ENCODE results near the gene RGPD4. TPM values are rescaled to one million over a fixed set of nuclear protein-coding genes. Genes with fewer than 3 reads are reported as not detected.
"Not testable (repeated sequence)": the region's sequence is repeated elsewhere in the genome, so short reads cannot be mapped to it uniquely, and the experiment has no call there.

RGPD4 gene
- total and polyA plus RNA-seq, 4 donors = 0.15 TPM; not detected in 3

DNA sequence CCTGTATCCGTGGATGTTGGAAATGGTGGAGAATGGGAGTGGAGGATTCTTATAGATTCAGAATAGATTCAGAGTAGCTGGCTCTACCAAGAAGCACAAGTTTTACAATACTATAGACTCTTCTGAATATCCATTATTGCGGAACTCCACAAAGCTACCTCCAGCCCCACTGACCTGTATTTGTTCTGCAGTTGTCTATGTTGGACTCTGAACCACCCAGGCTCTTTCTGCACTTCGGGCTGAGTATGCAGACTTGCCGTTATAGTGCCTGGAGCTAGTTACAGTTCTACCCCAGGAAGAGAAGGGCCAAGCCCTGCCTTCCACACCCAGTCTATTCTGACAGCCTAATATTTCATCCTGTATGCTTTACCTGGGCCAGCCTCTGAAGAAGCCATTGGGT, 4.4 kb upstream of the RGPD4 start:
- H3K9ac ChIP-seq (ENCODE audit: insufficient read depth in 1 of 2, low read length in 2 of 2) = no peak overlapping the region
- no peak for DNase-seq

DNA sequence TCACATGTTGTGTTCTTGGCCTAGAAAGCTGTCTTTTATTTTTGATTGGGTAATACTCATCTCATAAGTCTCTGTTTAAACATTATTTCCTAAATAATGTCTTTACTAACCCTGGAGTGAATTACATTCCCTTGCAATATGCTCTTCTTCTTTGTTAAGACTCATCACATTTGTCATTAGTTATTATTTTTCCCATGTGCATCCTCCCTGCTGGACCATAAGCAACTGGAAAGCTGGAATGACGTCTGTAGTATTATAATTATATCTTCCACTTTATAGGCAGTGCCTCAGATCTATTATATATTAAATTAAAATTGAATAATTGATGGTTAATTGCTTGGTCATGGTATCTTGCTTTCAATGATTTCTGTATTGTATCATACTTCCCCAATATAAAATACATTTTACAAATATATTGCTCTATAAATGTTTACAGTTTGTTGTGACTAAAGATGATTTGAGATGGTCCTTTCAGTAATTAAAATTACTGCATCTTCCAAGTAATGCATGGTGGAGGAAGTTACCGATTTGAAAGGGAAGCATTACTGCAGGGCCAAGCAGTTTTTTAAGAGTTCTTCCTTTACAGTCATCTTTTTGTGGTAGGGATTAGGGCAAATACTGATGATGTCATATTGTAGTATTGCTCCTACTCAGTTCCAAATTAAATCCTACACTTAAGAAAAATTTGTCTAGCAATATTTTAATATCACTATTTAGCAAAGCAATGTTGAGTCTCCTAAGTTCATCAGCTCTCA, 2.1 kb upstream of the RGPD4 start:
- Histone ChIP-seq H3K9me3 (ENCODE audit: control insufficient read depth in 4 of 4, insufficient read depth in 3 of 4, low read length in 3 of 4) (no peaks in the 10 kb centered on the region), H3K36me3 (ENCODE audit: control insufficient read depth in 4 of 4, insufficient read depth in 4 of 4, low read length in 4 of 4) (no peaks in the 10 kb centered on the region), H3K27me3 (ENCODE audit: control insufficient read depth in 3 of 3, insufficient read depth in 3 of 3, low read length in 2 of 3) (no peaks in the 10 kb centered on the region), H3K4me3 (no peak overlapping the region), H3K9ac (ENCODE audit: insufficient read depth in 1 of 2, low read length in 2 of 2) (no peak overlapping the region), H3K4me1 (ENCODE audit: control insufficient read depth in 5 of 5, insufficient read depth in 5 of 5, low read length in 5 of 5) (no peaks in the 10 kb centered on the region), H3K27ac (ENCODE audit: low read depth in 1 of 2, low read length in 1 of 2) (no peak overlapping the region)
- no peak for ATAC-seq (ENCODE audit: insufficient read depth, low FRiP score)
- WGBS, 2 donors = 70 to 81% methylated on average over 2 of the region's 2 CpGs
- TF ChIP-seq, protein P1, sequence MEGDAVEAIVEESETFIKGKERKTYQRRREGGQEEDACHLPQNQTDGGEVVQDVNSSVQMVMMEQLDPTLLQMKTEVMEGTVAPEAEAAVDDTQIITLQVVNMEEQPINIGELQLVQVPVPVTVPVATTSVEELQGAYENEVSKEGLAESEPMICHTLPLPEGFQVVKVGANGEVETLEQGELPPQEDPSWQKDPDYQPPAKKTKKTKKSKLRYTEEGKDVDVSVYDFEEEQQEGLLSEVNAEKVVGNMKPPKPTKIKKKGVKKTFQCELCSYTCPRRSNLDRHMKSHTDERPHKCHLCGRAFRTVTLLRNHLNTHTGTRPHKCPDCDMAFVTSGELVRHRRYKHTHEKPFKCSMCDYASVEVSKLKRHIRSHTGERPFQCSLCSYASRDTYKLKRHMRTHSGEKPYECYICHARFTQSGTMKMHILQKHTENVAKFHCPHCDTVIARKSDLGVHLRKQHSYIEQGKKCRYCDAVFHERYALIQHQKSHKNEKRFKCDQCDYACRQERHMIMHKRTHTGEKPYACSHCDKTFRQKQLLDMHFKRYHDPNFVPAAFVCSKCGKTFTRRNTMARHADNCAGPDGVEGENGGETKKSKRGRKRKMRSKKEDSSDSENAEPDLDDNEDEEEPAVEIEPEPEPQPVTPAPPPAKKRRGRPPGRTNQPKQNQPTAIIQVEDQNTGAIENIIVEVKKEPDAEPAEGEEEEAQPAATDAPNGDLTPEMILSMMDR (IDR thresholded peaks at IDR 0.05; ENCODE audit: control extremely low read depth, extremely low read depth) = no peak
- no peak for DNase-seq

More for the DNA sequence above, 4.4 kb upstream of the RGPD4 start:
- H3K9me3 ChIP-seq (ENCODE audit: control insufficient read depth in 4 of 4, insufficient read depth in 3 of 4, low read length in 3 of 4) = no peaks in the 10 kb centered on the region
- H3K4me1 ChIP-seq (ENCODE audit: control insufficient read depth in 5 of 5, insufficient read depth in 5 of 5, low read length in 5 of 5) = no peaks in the 10 kb centered on the region
- TF ChIP-seq, protein P1 (IDR thresholded peaks at IDR 0.05; ENCODE audit: control extremely low read depth, extremely low read depth) = no peak
- no peak overlapping the region for H3K4me3 ChIP-seq
- no peak overlapping the region for H3K27ac ChIP-seq (ENCODE audit: low read depth in 1 of 2, low read length in 1 of 2)
- no peaks in the 10 kb centered on the region for H3K27me3 ChIP-seq (ENCODE audit: control insufficient read depth in 3 of 3, insufficient read depth in 3 of 3, low read length in 2 of 3)
- 88 to 94% methylated on average over 4 of the region's 4 CpGs for WGBS, 2 donors
- H3K36me3 ChIP-seq (ENCODE audit: control insufficient read depth in 4 of 4, insufficient read depth in 4 of 4, low read length in 4 of 4) = no peaks in the 10 kb centered on the region
- no peak for ATAC-seq (ENCODE audit: insufficient read depth, low FRiP score)

DNA sequence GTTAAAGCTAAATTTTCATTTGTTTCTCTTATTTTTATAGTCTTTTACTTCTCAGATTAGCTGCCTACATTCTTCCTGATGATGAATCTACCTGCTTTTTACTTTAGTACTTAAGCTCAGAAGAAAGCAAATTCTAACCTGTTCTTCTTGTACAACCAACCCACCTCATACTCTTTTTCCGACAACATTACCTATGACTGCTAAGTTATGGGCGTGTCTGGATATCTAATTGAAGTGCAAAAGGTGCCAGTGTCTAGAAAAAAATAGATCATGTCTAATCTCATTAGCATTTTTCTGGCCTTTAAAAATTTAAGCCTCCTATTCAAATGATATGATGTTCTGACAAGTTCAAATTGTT, 1.5 kb upstream of the RGPD4 start:
- TF ChIP-seq, protein P1 (IDR thresholded peaks at IDR 0.05; ENCODE audit: control extremely low read depth, extremely low read depth) = no peak
- WGBS, 2 donors = 89 to 97% methylated on average over 2 of the region's 2 CpGs

DNA sequence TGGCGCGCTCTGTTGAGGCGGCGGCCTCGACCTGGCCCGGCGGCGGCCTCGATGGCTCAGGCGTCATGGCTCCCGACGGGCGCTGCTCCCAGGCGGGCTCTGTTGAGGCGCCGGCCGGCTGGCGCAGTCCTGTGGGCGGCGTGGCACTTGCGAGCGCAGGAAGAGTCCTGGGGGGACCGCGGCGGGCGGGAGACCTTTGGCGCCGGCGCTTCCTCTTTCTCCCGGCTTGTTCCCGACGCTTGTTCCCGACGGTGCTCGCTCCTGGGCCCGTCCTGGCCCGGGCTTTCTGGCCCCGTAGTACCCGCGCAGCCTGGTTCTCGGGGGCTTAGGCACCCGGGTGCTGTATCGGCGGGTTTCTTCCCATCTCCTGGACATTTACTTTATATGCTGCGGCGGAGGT, 2.8 kb downstream of the RGPD4 start:
- H3K27ac ChIP-seq (ENCODE audit: low read depth in 1 of 2, low read length in 1 of 2); H3K9ac ChIP-seq (ENCODE audit: insufficient read depth in 1 of 2, low read length in 2 of 2); H3K4me3 ChIP-seq; H3K27me3 ChIP-seq (ENCODE audit: control insufficient read depth in 3 of 3, insufficient read depth in 3 of 3, low read length in 2 of 3); H3K9me3 ChIP-seq (ENCODE audit: control insufficient read depth in 4 of 4, insufficient read depth in 3 of 4, low read length in 3 of 4); DNase-seq; H3K4me1 ChIP-seq (ENCODE audit: control insufficient read depth in 5 of 5, insufficient read depth in 5 of 5, low read length in 5 of 5); H3K36me3 ChIP-seq (ENCODE audit: control insufficient read depth in 4 of 4, insufficient read depth in 4 of 4, low read length in 4 of 4); ATAC-seq (ENCODE audit: insufficient read depth, low FRiP score): not testable (repeated sequence)
- 94 to 96% methylated on average over 35 to 44 of the region's 46 CpGs for WGBS, 2 donors

More for the DNA sequence above, 1.5 kb upstream of the RGPD4 start:
- Histone ChIP-seq H3K27ac (ENCODE audit: low read depth in 1 of 2, low read length in 1 of 2) (no peak overlapping the region), H3K4me3 (no peak overlapping the region), H3K9ac (ENCODE audit: insufficient read depth in 1 of 2, low read length in 2 of 2) (no peak overlapping the region), H3K27me3 (ENCODE audit: control insufficient read depth in 3 of 3, insufficient read depth in 3 of 3, low read length in 2 of 3) (no peaks in the 10 kb centered on the region), H3K36me3 (ENCODE audit: control insufficient read depth in 4 of 4, insufficient read depth in 4 of 4, low read length in 4 of 4) (no peaks in the 10 kb centered on the region), H3K9me3 (ENCODE audit: control insufficient read depth in 4 of 4, insufficient read depth in 3 of 4, low read length in 3 of 4) (no peaks in the 10 kb centered on the region), H3K4me1 (ENCODE audit: control insufficient read depth in 5 of 5, insufficient read depth in 5 of 5, low read length in 5 of 5) (no peaks in the 10 kb centered on the region)
- DNase-seq (no peak), ATAC-seq (ENCODE audit: insufficient read depth, low FRiP score) (no peak)

DNA sequence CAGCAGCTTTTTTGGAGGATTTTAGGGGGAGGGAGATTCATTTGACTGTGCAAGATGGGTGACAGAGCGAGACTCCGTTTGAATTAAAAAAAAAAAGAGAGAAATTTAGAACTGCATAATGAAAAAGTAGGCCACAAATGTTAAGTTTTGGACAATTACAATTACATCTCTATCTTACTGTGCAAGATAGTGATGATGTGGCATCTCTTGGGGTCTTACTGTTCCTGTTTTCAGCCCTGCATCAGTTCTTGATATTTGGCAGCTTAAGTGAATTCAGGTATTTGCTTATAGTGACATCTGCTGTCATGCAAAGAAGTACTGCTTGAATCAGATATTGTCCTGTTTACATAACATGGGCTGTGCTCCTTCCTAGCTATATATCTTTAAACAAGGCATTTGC, 6.5 kb downstream of the RGPD4 start:
- H3K36me3 ChIP-seq (ENCODE audit: control insufficient read depth in 4 of 4, insufficient read depth in 4 of 4, low read length in 4 of 4); H3K9me3 ChIP-seq (ENCODE audit: control insufficient read depth in 4 of 4, insufficient read depth in 3 of 4, low read length in 3 of 4); H3K4me3 ChIP-seq; H3K9ac ChIP-seq (ENCODE audit: insufficient read depth in 1 of 2, low read length in 2 of 2); ATAC-seq (ENCODE audit: insufficient read depth, low FRiP score); DNase-seq; H3K27me3 ChIP-seq (ENCODE audit: control insufficient read depth in 3 of 3, insufficient read depth in 3 of 3, low read length in 2 of 3); H3K27ac ChIP-seq (ENCODE audit: low read depth in 1 of 2, low read length in 1 of 2); H3K4me1 ChIP-seq (ENCODE audit: control insufficient read depth in 5 of 5, insufficient read depth in 5 of 5, low read length in 5 of 5): not testable (repeated sequence)
- 92 to 96% methylated on average over 2 of the region's 2 CpGs for WGBS, 2 donors

DNA sequence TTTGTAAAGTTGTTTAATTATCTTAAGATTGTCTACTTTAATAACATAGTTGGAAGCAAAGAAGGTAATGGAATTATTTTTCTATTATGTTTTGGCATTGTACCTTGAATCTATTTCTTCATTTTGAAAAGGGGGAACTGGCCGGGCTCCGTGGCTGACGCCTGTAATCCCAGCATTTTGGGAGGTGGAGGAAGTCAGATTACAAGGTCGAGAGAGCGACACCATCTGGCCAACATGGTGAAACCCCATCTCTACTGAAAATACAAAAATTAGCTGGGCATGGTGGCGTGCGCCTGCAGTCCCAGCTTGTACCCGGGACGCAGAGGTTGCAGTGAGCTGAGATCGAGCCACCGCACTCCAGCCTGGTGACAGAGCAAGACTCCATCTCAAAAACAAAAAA, 6.9 kb downstream of the RGPD4 start:
- H3K4me3 ChIP-seq; H3K27ac ChIP-seq (ENCODE audit: low read depth in 1 of 2, low read length in 1 of 2); H3K9ac ChIP-seq (ENCODE audit: insufficient read depth in 1 of 2, low read length in 2 of 2); ATAC-seq (ENCODE audit: insufficient read depth, low FRiP score); H3K27me3 ChIP-seq (ENCODE audit: control insufficient read depth in 3 of 3, insufficient read depth in 3 of 3, low read length in 2 of 3); H3K36me3 ChIP-seq (ENCODE audit: control insufficient read depth in 4 of 4, insufficient read depth in 4 of 4, low read length in 4 of 4); H3K4me1 ChIP-seq (ENCODE audit: control insufficient read depth in 5 of 5, insufficient read depth in 5 of 5, low read length in 5 of 5); DNase-seq; H3K9me3 ChIP-seq (ENCODE audit: control insufficient read depth in 4 of 4, insufficient read depth in 3 of 4, low read length in 3 of 4): not testable (repeated sequence)
- 17 to 26% methylated on average over 10 to 11 of the region's 11 CpGs for WGBS, 2 donors

All from lung (tissue), 12 donors.